Measurements from ENCODE around the gene MCFD2.

The MCFD2 gene

GRCh38 chr2:46926863-46927262 is 11.3 kb upstream of the MCFD2 start:
- TF ChIP-seq RAD21 (IDR thresholded peaks at IDR 0.05; ENCODE audit: low read depth): no peak
- no peak for TF ChIP-seq NFIC (IDR thresholded peaks at IDR 0.05)
- no peak for TF ChIP-seq TCF12 (IDR thresholded peaks at IDR 0.05; ENCODE audit: low read depth)
- no peak for TF ChIP-seq YY1 (IDR thresholded peaks at IDR 0.05; ENCODE audit: low read depth)
- no peak for TF ChIP-seq CREB1 (IDR thresholded peaks at IDR 0.05; ENCODE audit: low read depth)
- TF ChIP-seq TAF1 (IDR thresholded peaks at IDR 0.05; ENCODE audit: low read depth): no peak
- no peak for TF ChIP-seq ZBTB7A (IDR thresholded peaks at IDR 0.05; ENCODE audit: low read depth)
- no peak for TF ChIP-seq CEBPB (IDR thresholded peaks at IDR 0.05)
- TF ChIP-seq REST (IDR thresholded peaks at IDR 0.05; ENCODE audit: low read depth): no peak
- no peak for TF ChIP-seq MAX (IDR thresholded peaks at IDR 0.05)
- no peak for TF ChIP-seq FOXM1 (IDR thresholded peaks at IDR 0.05; ENCODE audit: borderline replicate concordance, low read depth)
- no peak for TF ChIP-seq USF1 (IDR thresholded peaks at IDR 0.05)
- no peak for TF ChIP-seq EGR1 (IDR thresholded peaks at IDR 0.05)
- no peak for TF ChIP-seq EP300 (IDR thresholded peaks at IDR 0.05; ENCODE audit: borderline replicate concordance)
- TF ChIP-seq TEAD4 (IDR thresholded peaks at IDR 0.05): no peak

GRCh38 chr2:46925474-46926351 is 10.1 kb upstream of the MCFD2 start:
- TF ChIP-seq EGR1 (IDR thresholded peaks at IDR 0.05): no peak
- TF ChIP-seq TCF12 (IDR thresholded peaks at IDR 0.05; ENCODE audit: low read depth): no peak
- TF ChIP-seq CREB1 (IDR thresholded peaks at IDR 0.05; ENCODE audit: low read depth): no peak
- TF ChIP-seq ZBTB7A (IDR thresholded peaks at IDR 0.05; ENCODE audit: low read depth): no peak
- TF ChIP-seq TEAD4 (IDR thresholded peaks at IDR 0.05): no peak
- TF ChIP-seq NFIC (IDR thresholded peaks at IDR 0.05): no peak
- TF ChIP-seq RAD21 (IDR thresholded peaks at IDR 0.05; ENCODE audit: low read depth): no peak
- TF ChIP-seq USF1 (IDR thresholded peaks at IDR 0.05): no peak
- TF ChIP-seq REST (IDR thresholded peaks at IDR 0.05; ENCODE audit: low read depth): no peak
- TF ChIP-seq MAX (IDR thresholded peaks at IDR 0.05): no peak
- TF ChIP-seq TAF1 (IDR thresholded peaks at IDR 0.05; ENCODE audit: low read depth): no peak
- no peak for TF ChIP-seq FOXM1 (IDR thresholded peaks at IDR 0.05; ENCODE audit: borderline replicate concordance, low read depth)
- TF ChIP-seq CEBPB (IDR thresholded peaks at IDR 0.05): no peak
- no peak for TF ChIP-seq YY1 (IDR thresholded peaks at IDR 0.05; ENCODE audit: low read depth)
- no peak for TF ChIP-seq EP300 (IDR thresholded peaks at IDR 0.05; ENCODE audit: borderline replicate concordance)

- TF ChIP-seq TCF12 (IDR thresholded peaks at IDR 0.05; ENCODE audit: low read depth) (no peak), REST (IDR thresholded peaks at IDR 0.05; ENCODE audit: low read depth) (no peak), ZBTB7A (IDR thresholded peaks at IDR 0.05; ENCODE audit: low read depth) (no peak), NFIC (IDR thresholded peaks at IDR 0.05) (no peak), FOXM1 (IDR thresholded peaks at IDR 0.05; ENCODE audit: borderline replicate concordance, low read depth) (no peak), EP300 (IDR thresholded peaks at IDR 0.05; ENCODE audit: borderline replicate concordance) (no peak), EGR1 (IDR thresholded peaks at IDR 0.05) (no peak)
Observed at GRCh38 chr2:46924608-46925007, 9.0 kb upstream of the MCFD2 start.

- TF ChIP-seq EGR1 (IDR thresholded peaks at IDR 0.05): no peak
- no peak for TF ChIP-seq CREB1 (IDR thresholded peaks at IDR 0.05; ENCODE audit: low read depth)
Observed at GRCh38 chr2:46924038-46924437, 8.4 kb upstream of the MCFD2 start.

Measured in Ishikawa (cell line).